ENCODE results near the gene SPEM1. TPM values are rescaled to one million over a fixed set of nuclear protein-coding genes. Genes with fewer than 3 reads are reported as not detected.

The SPEM1 gene
- total RNA-seq, 3 donors from 2014 or later (not counting 1 experiment from before 2014, with no cell fraction given): not detected

DNA sequence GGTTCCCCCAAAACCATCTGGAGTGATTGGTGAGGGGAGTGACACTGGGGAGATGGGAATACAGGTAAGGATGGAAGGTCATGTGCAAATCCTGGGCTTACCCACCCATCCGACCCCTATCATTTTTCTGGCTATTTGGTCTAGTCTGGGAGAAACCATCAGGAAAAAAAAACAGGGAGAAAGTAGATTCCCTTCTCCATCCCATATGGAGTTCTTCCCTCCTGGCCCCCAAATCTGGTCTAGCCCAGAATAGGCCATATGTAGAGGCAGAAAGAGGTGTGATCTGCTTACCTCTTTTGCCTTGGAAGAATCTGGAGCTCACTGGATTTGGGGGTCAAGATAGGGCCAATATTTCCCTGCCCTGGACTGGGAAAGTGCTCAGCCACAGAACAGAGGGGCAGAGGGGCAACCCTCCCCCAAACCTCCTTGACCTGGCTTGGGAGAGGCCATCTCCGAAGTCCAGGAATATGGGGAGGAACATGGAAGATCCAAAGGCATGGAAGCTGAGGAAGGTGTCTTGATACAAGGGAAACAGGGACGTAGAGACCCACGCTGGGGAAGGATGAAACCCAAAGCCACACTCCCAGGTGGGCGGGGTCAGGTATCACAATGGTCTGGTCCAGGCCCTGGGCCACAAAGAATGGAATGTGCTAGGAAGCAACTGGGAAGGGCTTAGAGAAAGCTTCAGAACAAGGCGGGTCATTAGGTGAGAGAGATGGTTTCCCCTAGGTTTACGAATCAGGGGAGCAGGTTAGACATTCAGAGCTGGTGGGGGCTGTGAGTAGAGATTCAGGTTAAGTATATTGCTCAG lies 40.9 kb downstream of the SPEM1 start:
- intact Hi-C loops (cut with micrococcal nuclease): no loop called here
- no peaks in the 10 kb centered on the region for H3K9me3 ChIP-seq (ENCODE audit: control insufficient read depth, insufficient read depth, low read length)

DNA sequence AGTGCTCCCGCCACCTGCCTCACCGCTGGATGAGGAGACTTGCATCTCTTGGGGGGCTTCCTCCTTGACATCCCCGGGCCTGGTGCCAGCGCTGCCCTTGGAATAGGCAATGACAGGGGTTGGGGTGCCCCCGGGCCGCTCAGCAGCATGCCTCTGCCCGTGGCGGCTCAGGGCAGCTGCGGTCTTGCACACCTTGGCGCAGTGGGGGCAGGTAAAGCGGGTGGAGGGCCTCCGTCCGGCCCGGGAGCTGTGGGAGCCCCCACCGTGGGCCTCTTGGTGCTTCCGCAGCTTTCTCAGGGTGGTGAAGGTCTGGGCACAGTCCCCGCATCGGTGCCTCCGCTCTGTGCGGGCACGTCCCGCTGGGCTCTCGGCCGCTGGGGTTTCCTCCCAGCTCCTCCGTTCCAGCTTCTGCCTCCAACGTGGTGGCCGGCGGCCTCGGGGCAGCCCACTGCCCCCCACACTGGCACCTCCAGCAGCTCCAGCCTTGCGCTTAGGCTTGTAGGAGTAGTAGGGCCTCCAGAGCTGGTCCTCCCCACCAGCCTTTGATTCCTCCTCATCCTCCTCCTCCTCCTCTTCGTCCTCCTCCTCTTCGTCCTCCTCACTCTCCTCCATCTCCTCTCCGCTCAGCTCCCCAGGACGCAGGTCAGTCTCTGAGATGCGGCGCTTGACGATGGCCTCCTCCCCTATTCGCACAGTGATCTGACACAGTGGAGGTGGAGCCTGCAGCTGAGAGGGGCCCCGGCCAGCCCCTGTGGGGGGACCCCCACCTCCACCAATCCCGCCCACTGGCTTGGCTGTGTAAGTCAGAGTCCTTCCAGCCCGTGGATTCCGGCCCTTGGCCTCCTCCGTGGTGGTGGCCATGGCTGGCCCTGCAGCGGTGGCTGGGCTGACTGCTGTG lies 42.6 kb downstream of the SPEM1 start:
- no peak overlapping the region for H3K4me3 Mint-ChIP-seq
- no peak for TF ChIP-seq CTCF (IDR thresholded peaks at IDR 0.05)
- no peaks in the 10 kb centered on the region for H3K9me3 ChIP-seq (ENCODE audit: control insufficient read depth, insufficient read depth, low read length)
- no peaks in the 10 kb centered on the region for H3K9me3 Mint-ChIP-seq
- no peak overlapping the region for H3K4me3 ChIP-seq (ENCODE audit: low read length)
- peak overlapping the region in 1 of 2 donors; percentile 27 for H3K27ac Mint-ChIP-seq
- ATAC-seq (peak in 1 of 3 donors; percentile 6), DNase-seq (no peak)
- H3K27ac ChIP-seq (ENCODE audit: low read length): no peak overlapping the region
- no peaks in the 10 kb centered on the region for H3K27me3 Mint-ChIP-seq (ENCODE audit: low read depth in 2 of 2)
- peaks cover 35% of the 10 kb centered on the region for H3K36me3 ChIP-seq (ENCODE audit: control insufficient read depth, insufficient read depth, low read length)
- no peaks in the 10 kb centered on the region for H3K27me3 ChIP-seq (ENCODE audit: control insufficient read depth, insufficient read depth, low read length)
- WGBS (ENCODE audit: insufficient coverage): 95% methylated on average over 44 of the region's 44 CpGs
- H3K36me3 Mint-ChIP-seq: no peaks in the 10 kb centered on the region
- H3K4me1 Mint-ChIP-seq: peaks cover 11 to 23% of the 10 kb centered on the region in 2 donors
- intact Hi-C loops (cut with micrococcal nuclease): no loop called here
- H3K4me1 ChIP-seq (ENCODE audit: control insufficient read depth, insufficient read depth, low read length): peaks cover 12% of the 10 kb centered on the region

More for the DNA sequence above, 40.9 kb downstream of the SPEM1 start:
- Histone ChIP-seq H3K27ac (ENCODE audit: low read length) (no peak overlapping the region), H3K4me1 (ENCODE audit: control insufficient read depth, insufficient read depth, low read length) (peaks cover 8% of the 10 kb centered on the region), H3K36me3 (ENCODE audit: control insufficient read depth, insufficient read depth, low read length) (peaks cover 28% of the 10 kb centered on the region), H3K27me3 (ENCODE audit: control insufficient read depth, insufficient read depth, low read length) (no peaks in the 10 kb centered on the region), H3K4me3 (ENCODE audit: low read length) (no peak overlapping the region)
- peak overlapping the region in 1 of 2 donors; percentile 24 for H3K27ac Mint-ChIP-seq
- H3K4me1 Mint-ChIP-seq: peaks cover 4 to 14% of the 10 kb centered on the region in 2 donors
- no peaks in the 10 kb centered on the region for H3K9me3 Mint-ChIP-seq
- no peak overlapping the region for H3K4me3 Mint-ChIP-seq
- TF ChIP-seq CTCF (IDR thresholded peaks at IDR 0.05): no peak
- DNase-seq (no peak), ATAC-seq (no peak)
- no peaks in the 10 kb centered on the region for H3K27me3 Mint-ChIP-seq (ENCODE audit: low read depth in 2 of 2)
- H3K36me3 Mint-ChIP-seq: no peaks in the 10 kb centered on the region
- 97% methylated on average over 6 of the region's 7 CpGs for WGBS (ENCODE audit: insufficient coverage)

GRCh38 chr17:7463372-7463846 lies 43.3 kb downstream of the SPEM1 start:
- Histone ChIP-seq H3K9me3 (ENCODE audit: control insufficient read depth, insufficient read depth, low read length) (no peaks in the 10 kb centered on the region), H3K27me3 (ENCODE audit: control insufficient read depth, insufficient read depth, low read length) (no peaks in the 10 kb centered on the region), H3K4me1 (ENCODE audit: control insufficient read depth, insufficient read depth, low read length) (peaks cover 12% of the 10 kb centered on the region), H3K36me3 (ENCODE audit: control insufficient read depth, insufficient read depth, low read length) (peaks cover 35% of the 10 kb centered on the region), H3K27ac (ENCODE audit: low read length) (no peak overlapping the region), H3K4me3 (ENCODE audit: low read length) (no peak overlapping the region)
- 97% methylated on average over 10 of the region's 14 CpGs for WGBS (ENCODE audit: insufficient coverage)
- no peak overlapping the region for H3K4me3 Mint-ChIP-seq
- ATAC-seq (no peak), DNase-seq (no peak)
- H3K36me3 Mint-ChIP-seq: no peaks in the 10 kb centered on the region
- no peaks in the 10 kb centered on the region for H3K27me3 Mint-ChIP-seq (ENCODE audit: low read depth in 2 of 2)
- TF ChIP-seq CTCF (IDR thresholded peaks at IDR 0.05): no peak
- H3K4me1 Mint-ChIP-seq: peaks cover 11 to 25% of the 10 kb centered on the region in 2 donors
- peak overlapping the region in 1 of 2 donors; percentile 27 for H3K27ac Mint-ChIP-seq
- intact Hi-C loops (cut with micrococcal nuclease): no loop called here
- H3K9me3 Mint-ChIP-seq: no peaks in the 10 kb centered on the region
